Type B pancreatic cell (in vitro differentiated cells): ENCODE measurements around the gene RHEX. TPM values are rescaled to one million over a fixed set of nuclear protein-coding genes. Genes with fewer than 3 reads are reported as not detected.

Experiments used
- DNase-seq: peaks from one replicate; pipeline ENCODE4 v3.0.0; 2021; ENCODE audit warnings: mixed read lengths; ENCODE audit not compliant: unreplicated experiment; ENCODE audit errors: extremely low spot score
- H3K27ac Mint-ChIP-seq: 2 replicates; pipeline ENCODE4 v1.8.0; 2021; ENCODE audit warnings: mild to moderate bottlenecking, mixed read lengths
- H3K27me3 Mint-ChIP-seq: 2 replicates; pipeline ENCODE4 v1.8.0; 2021; ENCODE audit warnings: mixed read lengths
- H3K36me3 Mint-ChIP-seq: 2 replicates; pipeline ENCODE4 v1.8.0; 2021; ENCODE audit warnings: mixed read lengths
- H3K4me1 Mint-ChIP-seq: one replicate; pipeline ENCODE4 v1.8.0; 2021; ENCODE audit warnings: mixed read lengths; ENCODE audit not compliant: unreplicated experiment
- H3K4me3 Mint-ChIP-seq: 2 replicates; pipeline ENCODE4 v1.8.0; 2021; ENCODE audit warnings: mild to moderate bottlenecking, mixed read lengths
- H3K9me3 Mint-ChIP-seq: 2 replicates; pipeline ENCODE4 v1.8.0; 2021; ENCODE audit warnings: mixed read lengths
- CTCF ChIP-seq: fragments of 200-600 bp; sonication (generic); conservative IDR thresholded peaks from 2 replicates; pipeline ENCODE4 v1.5.0; 2021; ENCODE audit warnings: antibody characterized with exemption, mild to moderate bottlenecking
- total RNA-seq: library from RNA; stranded (reverse); gene quantifications from 2 replicates; pipeline ENCODE4 v1.2.1, GENCODE V29; 2021; ENCODE audit warnings: low replicate concordance

Gene RHEX
- total RNA-seq, 1 donor from 2014 or later, result not detected

GRCh38 chr1:206022766-206023165, 30.2 kb upstream of the RHEX start:
- no peak overlapping the region for H3K27ac Mint-ChIP-seq
- H3K4me1 Mint-ChIP-seq, result peaks cover 15% of the 10 kb centered on the region
- no peak overlapping the region for H3K4me3 Mint-ChIP-seq
- peaks cover 13% of the 10 kb centered on the region for H3K9me3 Mint-ChIP-seq
- peak; percentile 44 for DNase-seq
- H3K36me3 Mint-ChIP-seq, result no peaks in the 10 kb centered on the region
- no peak for TF ChIP-seq CTCF
- peaks cover 12% of the 10 kb centered on the region for H3K27me3 Mint-ChIP-seq

GRCh38 chr1:206023695-206024094, 29.3 kb upstream of the RHEX start, which contains the start of gene CTSE:
TSS of gene CTSE (minus strand) at chr1:206023895. CDS start at chr1:206023791, 104 bp downstream.
- Mint-ChIP-seq H3K9me3 (peaks cover 13% of the 10 kb centered on the region), H3K4me3 (peak within 1 kb of the TSS; percentile 71), H3K36me3 (no peaks in the 10 kb centered on the region), H3K4me1 (peaks cover 15% of the 10 kb centered on the region), H3K27me3 (peaks cover 15% of the 10 kb centered on the region), H3K27ac (no peak within 1 kb of the TSS)
- DNase-seq, result peak; percentile 36
- no peak for TF ChIP-seq CTCF

- Mint-ChIP-seq H3K9me3 (peaks cover 13% of the 10 kb centered on the region), H3K4me1 (peaks cover 14% of the 10 kb centered on the region), H3K27me3 (peaks cover 18% of the 10 kb centered on the region), H3K4me3 (no peak overlapping the region), H3K36me3 (no peaks in the 10 kb centered on the region), H3K27ac (no peak overlapping the region)
- DNase-seq, result no peak
- no peak for TF ChIP-seq CTCF
Observed at GRCh38 chr1:206025283-206025820, 27.6 kb upstream of the RHEX start.

- Mint-ChIP-seq H3K36me3 (no peaks in the 10 kb centered on the region), H3K9me3 (peaks cover 8% of the 10 kb centered on the region), H3K27me3 (peaks cover 21% of the 10 kb centered on the region), H3K4me3 (no peak overlapping the region), H3K27ac (no peak overlapping the region), H3K4me1 (peaks cover 6% of the 10 kb centered on the region)
- DNase-seq, result peak; percentile 52
- TF ChIP-seq CTCF, result no peak
Observed at GRCh38 chr1:206029484-206029883, 23.5 kb upstream of the RHEX start.

- no peak for TF ChIP-seq CTCF
- no peak overlapping the region for H3K27ac Mint-ChIP-seq
Observed at GRCh38 chr1:206030191-206030590, 22.8 kb upstream of the RHEX start.

More at GRCh38 chr1:206030191-206030590, 22.8 kb upstream of the RHEX start:
- peaks cover 11% of the 10 kb centered on the region for H3K4me1 Mint-ChIP-seq
- H3K36me3 Mint-ChIP-seq, result no peaks in the 10 kb centered on the region
- no peak for DNase-seq
- no peak overlapping the region for H3K4me3 Mint-ChIP-seq
- peaks cover 25% of the 10 kb centered on the region for H3K27me3 Mint-ChIP-seq
- peaks cover 8% of the 10 kb centered on the region for H3K9me3 Mint-ChIP-seq
